Stimulated activated CD8-positive, alpha-beta memory T cell treated with anti-CD3 and anti-CD28 coated beads, Interleukin-15, amount 100 ng/mL, for 1 hour (primary cell): Measurements from ENCODE around the gene GSTM5.
"Not testable (repeated sequence)": the region's sequence is repeated elsewhere in the genome, so short reads cannot be mapped to it uniquely, and the experiment has no call there.

ENCODE experiments used
- DNase-seq: peaks from one replicate; pipeline ENCODE4 v3.0.0-alpha.2; 2020; ENCODE audit warnings: low read depth

GSTM5 gene

GRCh38 chr1:109762039-109762585 lies 50.1 kb downstream of the GSTM5 start:
- DNase-seq: no peak

- DNase-seq: no peak
These were observed 51.0 kb downstream of the GSTM5 start for GRCh38 chr1:109762821-109763645.

GRCh38 chr1:109763646-109764415 lies 51.8 kb downstream of the GSTM5 start, which contains the start of gene EPS8L3:
Gene EPS8L3, minus strand, starts transcription at chr1:109763923. Its CDS starts 2,174 bp downstream, at chr1:109761749.
- DNase-seq: no peak

GRCh38 chr1:109764561-109765482 lies 52.8 kb downstream of the GSTM5 start:
- DNase-seq: no peak

- no peak for DNase-seq
These were observed 53.4 kb downstream of the GSTM5 start for GRCh38 chr1:109765483-109765815.

- no peak for DNase-seq
These were observed 54.0 kb downstream of the GSTM5 start for GRCh38 chr1:109765896-109766615.

GRCh38 chr1:109766991-109767636 lies 55.1 kb downstream of the GSTM5 start:
- DNase-seq: not testable (repeated sequence)
